ENCODE data around the gene NASP. TPM values are rescaled to one million over a fixed set of nuclear protein-coding genes. Genes with fewer than 3 reads are reported as not detected.

NASP gene
- total RNA-seq, 1 donor from 2014 or later: 55.9 TPM

DNA sequence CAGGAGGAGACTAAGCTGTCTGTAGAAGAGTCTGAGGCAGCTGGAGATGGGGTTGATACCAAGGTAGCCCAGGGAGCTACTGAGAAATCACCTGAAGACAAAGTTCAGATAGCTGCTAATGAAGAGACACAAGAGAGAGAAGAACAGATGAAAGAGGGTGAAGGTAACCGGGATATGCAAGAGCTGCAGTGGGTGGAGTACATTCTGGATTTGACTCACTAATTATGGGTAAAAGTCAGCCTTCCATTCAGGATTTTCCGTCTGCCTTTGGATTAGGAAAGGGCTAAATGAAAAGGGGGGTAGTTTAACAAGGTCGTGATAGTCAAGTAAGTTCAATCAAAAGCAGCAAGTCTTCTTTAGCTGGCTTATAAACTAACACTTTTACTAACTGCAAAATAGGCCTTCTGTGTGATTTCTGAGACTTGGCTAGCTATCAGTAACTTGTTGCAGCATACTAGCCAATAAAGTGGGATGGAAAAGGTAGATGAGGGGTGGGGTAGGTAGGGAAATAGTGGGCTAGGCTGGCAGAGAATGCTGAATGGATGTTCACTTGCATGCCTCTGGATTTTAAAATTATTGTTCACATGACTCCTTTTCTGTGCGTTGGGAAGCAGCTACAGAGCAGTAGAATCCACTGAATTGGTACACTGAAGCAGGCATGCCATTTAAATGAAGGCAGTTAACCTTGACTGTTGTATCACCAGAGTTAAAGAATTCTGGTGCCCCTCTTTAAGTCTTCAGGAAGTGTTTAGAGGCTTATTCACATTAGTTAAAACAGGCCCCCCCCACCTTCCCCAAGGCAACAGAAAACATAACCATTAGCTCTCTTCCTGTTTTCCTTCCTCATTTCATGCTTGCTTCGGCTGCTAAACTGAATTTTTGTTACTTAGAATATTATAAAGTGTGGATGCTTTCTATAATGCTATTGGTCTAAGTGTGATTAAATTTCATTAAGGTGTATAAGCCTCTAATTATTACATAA, 24.6 kb downstream of the NASP start:
- no peak overlapping the region for H3K4me3 Mint-ChIP-seq (ENCODE audit: unreplicated experiment)

DNA sequence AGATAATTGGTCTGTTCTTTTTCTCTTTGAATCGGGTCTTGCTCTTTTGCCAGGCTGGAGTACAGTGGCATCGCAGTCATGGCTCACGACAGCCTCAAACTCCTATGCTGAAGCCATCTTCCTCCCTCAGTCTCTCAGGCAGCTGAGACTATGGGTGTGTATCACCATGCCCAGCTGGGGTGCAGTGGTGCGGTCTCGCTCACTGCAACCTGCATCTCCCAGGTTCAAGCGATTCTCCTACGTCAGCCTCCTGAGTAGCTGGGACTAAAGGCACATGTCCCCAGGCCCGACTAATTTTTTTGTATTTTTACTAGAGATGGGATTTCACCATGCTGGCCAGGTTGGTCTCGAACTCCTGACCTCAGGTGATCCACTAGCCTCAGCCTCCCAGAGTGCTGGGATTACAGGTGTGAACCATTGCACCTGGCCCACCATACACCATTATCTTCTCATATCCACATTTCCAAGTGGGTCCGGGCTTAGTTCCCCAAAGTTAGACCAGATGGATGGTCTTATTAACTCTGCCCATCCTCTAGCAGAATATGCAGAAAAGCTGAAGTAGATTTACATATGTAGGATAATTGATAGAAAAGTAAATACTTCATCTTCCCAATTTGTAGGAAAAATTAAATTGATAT, 26.9 kb downstream of the NASP start:
- Mint-ChIP-seq H3K27me3 (ENCODE audit: low read depth, unreplicated experiment) (no peaks in the 10 kb centered on the region), H3K9me3 (ENCODE audit: unreplicated experiment) (no peaks in the 10 kb centered on the region), H3K4me3 (ENCODE audit: unreplicated experiment) (no peak overlapping the region), H3K27ac (ENCODE audit: unreplicated experiment) (no peak overlapping the region), H3K4me1 (ENCODE audit: low read depth, unreplicated experiment) (peaks cover 11% of the 10 kb centered on the region), H3K36me3 (ENCODE audit: low read depth, unreplicated experiment) (peaks cover 17% of the 10 kb centered on the region)
- peaks cover 13% of the 10 kb centered on the region for H4K20me1 ChIP-seq (ENCODE audit: insufficient read depth, low read length)
- H3K4me1 ChIP-seq (ENCODE audit: insufficient read depth, low read length): no peaks in the 10 kb centered on the region
- H2AFZ ChIP-seq (ENCODE audit: low read depth, low read length): no peak overlapping the region
- peaks cover 26% of the 10 kb centered on the region for H3K36me3 ChIP-seq (ENCODE audit: insufficient read depth, low read length)
- no peak overlapping the region for H3K4me3 ChIP-seq (ENCODE audit: insufficient read depth, low read depth, low read length)
- H3K9ac ChIP-seq (ENCODE audit: low read length): no peak overlapping the region
- FAIRE-seq (no peak), DNase-seq (ENCODE audit: low read depth) (no peak)
- H3K79me2 ChIP-seq (ENCODE audit: insufficient read depth, low read length): peaks cover 3% of the 10 kb centered on the region
- no peak for TF ChIP-seq EZH2 (IDR thresholded peaks at IDR 0.05; ENCODE audit: insufficient read depth, low read length)
- TF ChIP-seq, protein P1, sequence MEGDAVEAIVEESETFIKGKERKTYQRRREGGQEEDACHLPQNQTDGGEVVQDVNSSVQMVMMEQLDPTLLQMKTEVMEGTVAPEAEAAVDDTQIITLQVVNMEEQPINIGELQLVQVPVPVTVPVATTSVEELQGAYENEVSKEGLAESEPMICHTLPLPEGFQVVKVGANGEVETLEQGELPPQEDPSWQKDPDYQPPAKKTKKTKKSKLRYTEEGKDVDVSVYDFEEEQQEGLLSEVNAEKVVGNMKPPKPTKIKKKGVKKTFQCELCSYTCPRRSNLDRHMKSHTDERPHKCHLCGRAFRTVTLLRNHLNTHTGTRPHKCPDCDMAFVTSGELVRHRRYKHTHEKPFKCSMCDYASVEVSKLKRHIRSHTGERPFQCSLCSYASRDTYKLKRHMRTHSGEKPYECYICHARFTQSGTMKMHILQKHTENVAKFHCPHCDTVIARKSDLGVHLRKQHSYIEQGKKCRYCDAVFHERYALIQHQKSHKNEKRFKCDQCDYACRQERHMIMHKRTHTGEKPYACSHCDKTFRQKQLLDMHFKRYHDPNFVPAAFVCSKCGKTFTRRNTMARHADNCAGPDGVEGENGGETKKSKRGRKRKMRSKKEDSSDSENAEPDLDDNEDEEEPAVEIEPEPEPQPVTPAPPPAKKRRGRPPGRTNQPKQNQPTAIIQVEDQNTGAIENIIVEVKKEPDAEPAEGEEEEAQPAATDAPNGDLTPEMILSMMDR (IDR thresholded peaks at IDR 0.05; ENCODE audit: insufficient read depth, low read depth, low read length): no peak
- no peaks in the 10 kb centered on the region for H3K9me3 ChIP-seq (ENCODE audit: insufficient read depth, low read depth, low read length)
- H3K27me3 ChIP-seq (ENCODE audit: insufficient read depth, low read length): no peaks in the 10 kb centered on the region
- no peak overlapping the region for H3K4me2 ChIP-seq (ENCODE audit: low read length)
- H3K27ac ChIP-seq (ENCODE audit: low read depth, low read length): no peak overlapping the region

More for the DNA sequence above, 24.6 kb downstream of the NASP start:
- Histone ChIP-seq H3K79me2 (ENCODE audit: insufficient read depth, low read length) (peaks cover 10% of the 10 kb centered on the region), H3K4me2 (ENCODE audit: low read length) (no peak overlapping the region), H3K4me3 (ENCODE audit: insufficient read depth, low read depth, low read length) (no peak overlapping the region), H3K4me1 (ENCODE audit: insufficient read depth, low read length) (no peaks in the 10 kb centered on the region), H2AFZ (ENCODE audit: low read depth, low read length) (no peak overlapping the region), H4K20me1 (ENCODE audit: insufficient read depth, low read length) (peaks cover 18% of the 10 kb centered on the region), H3K27ac (ENCODE audit: low read depth, low read length) (no peak overlapping the region), H3K27me3 (ENCODE audit: insufficient read depth, low read length) (no peaks in the 10 kb centered on the region), H3K9ac (ENCODE audit: low read length) (no peak overlapping the region), H3K9me3 (ENCODE audit: insufficient read depth, low read depth, low read length) (no peaks in the 10 kb centered on the region), H3K36me3 (ENCODE audit: insufficient read depth, low read length) (peaks cover 25% of the 10 kb centered on the region)
- TF ChIP-seq, protein P1 (IDR thresholded peaks at IDR 0.05; ENCODE audit: insufficient read depth, low read depth, low read length): no peak
- TF ChIP-seq EZH2 (IDR thresholded peaks at IDR 0.05; ENCODE audit: insufficient read depth, low read length): no peak
- Mint-ChIP-seq H3K9me3 (ENCODE audit: unreplicated experiment) (no peaks in the 10 kb centered on the region), H3K27ac (ENCODE audit: unreplicated experiment) (no peak overlapping the region), H3K4me1 (ENCODE audit: low read depth, unreplicated experiment) (peaks cover 11% of the 10 kb centered on the region), H3K27me3 (ENCODE audit: low read depth, unreplicated experiment) (no peaks in the 10 kb centered on the region), H3K36me3 (ENCODE audit: low read depth, unreplicated experiment) (peaks cover 14% of the 10 kb centered on the region)
- FAIRE-seq: no peak
- no peak for DNase-seq (ENCODE audit: low read depth)

Data from astrocyte (in vitro differentiated cells and primary cell).